NCI-H2081 (cell line): ENCODE data around the gene DIS3L2.
"Not testable (repeated sequence)": the region's sequence is repeated elsewhere in the genome, so short reads cannot be mapped to it uniquely, and the experiment has no call there.

Source experiments
- DNase-seq, 2 experiments: peaks; one replicate each; lab custom pipeline; 2025; lab: John Stamatoyannopoulos, UW

Gene DIS3L2

GRCh38 chr2:232009639-232010274, 48.2 kb downstream of the DIS3L2 start:
- no peak for DNase-seq

GRCh38 chr2:232013701-232014353, 52.3 kb downstream of the DIS3L2 start:
- no peak for DNase-seq

GRCh38 chr2:232014681-232015080, 53.2 kb downstream of the DIS3L2 start:
- DNase-seq = no peak

- no peak for DNase-seq
These were observed 56.7 kb downstream of the DIS3L2 start for GRCh38 chr2:232018181-232018580.

GRCh38 chr2:232022718-232023117, 61.2 kb downstream of the DIS3L2 start:
- no peak for DNase-seq

GRCh38 chr2:232023426-232023825, 61.9 kb downstream of the DIS3L2 start:
- no peak for DNase-seq

- DNase-seq = no peak
These were observed 62.9 kb downstream of the DIS3L2 start for GRCh38 chr2:232024457-232024856.

GRCh38 chr2:232026910-232027309, 65.4 kb downstream of the DIS3L2 start:
- no peak for DNase-seq

GRCh38 chr2:232027530-232027929, 66.0 kb downstream of the DIS3L2 start:
- DNase-seq = no peak

GRCh38 chr2:232028071-232028470, 66.6 kb downstream of the DIS3L2 start:
- DNase-seq = no peak

GRCh38 chr2:232028631-232029030, 67.1 kb downstream of the DIS3L2 start:
- no peak for DNase-seq

- DNase-seq = no peak
These were observed 67.8 kb downstream of the DIS3L2 start for GRCh38 chr2:232029346-232029745.

- no peak for DNase-seq
These were observed 68.7 kb downstream of the DIS3L2 start for GRCh38 chr2:232030229-232030628.

- DNase-seq = not testable (repeated sequence)
These were observed 73.8 kb downstream of the DIS3L2 start for GRCh38 chr2:232035292-232035691.

- DNase-seq = not testable (repeated sequence)
These were observed 75.4 kb downstream of the DIS3L2 start for GRCh38 chr2:232036876-232037275.

GRCh38 chr2:232038251-232038880, 76.9 kb downstream of the DIS3L2 start:
- no peak for DNase-seq

- DNase-seq = no peak
These were observed 77.5 kb downstream of the DIS3L2 start for GRCh38 chr2:232038881-232039485.

GRCh38 chr2:232042911-232043574, 81.5 kb downstream of the DIS3L2 start:
- no peak for DNase-seq

GRCh38 chr2:232043966-232044365, 82.5 kb downstream of the DIS3L2 start:
- no peak for DNase-seq

GRCh38 chr2:232049350-232049749, 87.8 kb downstream of the DIS3L2 start:
- no peak for DNase-seq

- no peak for DNase-seq
These were observed 91.1 kb downstream of the DIS3L2 start for GRCh38 chr2:232052591-232052990.

- no peak for DNase-seq
These were observed 92.3 kb downstream of the DIS3L2 start for GRCh38 chr2:232053777-232054176.
